ENCODE results near the gene RNF145. TPM values are rescaled to one million over a fixed set of nuclear protein-coding genes. Genes with fewer than 3 reads are reported as not detected.
A peak's percentile ranks its signal among the peaks of the same experiment; 100 is the strongest.

RNF145 gene
- total RNA-seq, 1 experiment from 2014 or later, result 13.7 TPM

DNA sequence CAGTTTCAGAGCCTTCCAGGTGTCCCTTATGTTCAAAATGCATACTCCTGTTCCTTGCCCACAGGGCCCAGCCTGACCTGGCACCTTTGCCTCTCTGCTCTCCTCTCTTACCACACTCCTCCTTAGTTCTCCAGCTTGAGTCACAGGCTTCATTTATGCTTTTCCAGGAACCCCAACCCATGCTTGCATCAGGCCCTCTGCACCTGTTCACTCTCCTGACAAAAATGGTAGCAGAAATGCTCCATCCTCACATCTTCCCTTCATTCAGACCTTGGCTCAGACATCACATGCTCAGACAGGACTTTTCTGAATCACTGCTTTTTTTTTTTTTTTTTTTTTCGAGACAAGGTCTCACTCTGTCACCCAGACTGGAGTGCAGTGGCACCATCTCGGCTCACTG is 15.1 kb upstream of the RNF145 start:
- H3K4me1 ChIP-seq (ENCODE audit: insufficient read depth, low read length), result peaks cover 6% of the 10 kb centered on the region
- TF ChIP-seq EZH2phosphoT487 (IDR thresholded peaks at IDR 0.05; ENCODE audit: borderline replicate concordance, low read length) (no peak), EZH2 (IDR thresholded peaks at IDR 0.05; ENCODE audit: low read length, unreplicated experiment) (no peak)
- TF ChIP-seq, protein P1, sequence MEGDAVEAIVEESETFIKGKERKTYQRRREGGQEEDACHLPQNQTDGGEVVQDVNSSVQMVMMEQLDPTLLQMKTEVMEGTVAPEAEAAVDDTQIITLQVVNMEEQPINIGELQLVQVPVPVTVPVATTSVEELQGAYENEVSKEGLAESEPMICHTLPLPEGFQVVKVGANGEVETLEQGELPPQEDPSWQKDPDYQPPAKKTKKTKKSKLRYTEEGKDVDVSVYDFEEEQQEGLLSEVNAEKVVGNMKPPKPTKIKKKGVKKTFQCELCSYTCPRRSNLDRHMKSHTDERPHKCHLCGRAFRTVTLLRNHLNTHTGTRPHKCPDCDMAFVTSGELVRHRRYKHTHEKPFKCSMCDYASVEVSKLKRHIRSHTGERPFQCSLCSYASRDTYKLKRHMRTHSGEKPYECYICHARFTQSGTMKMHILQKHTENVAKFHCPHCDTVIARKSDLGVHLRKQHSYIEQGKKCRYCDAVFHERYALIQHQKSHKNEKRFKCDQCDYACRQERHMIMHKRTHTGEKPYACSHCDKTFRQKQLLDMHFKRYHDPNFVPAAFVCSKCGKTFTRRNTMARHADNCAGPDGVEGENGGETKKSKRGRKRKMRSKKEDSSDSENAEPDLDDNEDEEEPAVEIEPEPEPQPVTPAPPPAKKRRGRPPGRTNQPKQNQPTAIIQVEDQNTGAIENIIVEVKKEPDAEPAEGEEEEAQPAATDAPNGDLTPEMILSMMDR (conservative IDR thresholded peaks at IDR 0.05; ENCODE audit: low read depth, low read length), result no peak
- no peaks in the 10 kb centered on the region for H4K20me1 ChIP-seq (ENCODE audit: low read length)
- intact Hi-C loops (cut with micrococcal nuclease), result no loop called here
- no peak for DNase-seq
- H3K27ac ChIP-seq (ENCODE audit: low read length), result no peak overlapping the region
- H2AFZ ChIP-seq (ENCODE audit: low read length), result no peak overlapping the region
- H3K9ac ChIP-seq (ENCODE audit: low read length), result no peak overlapping the region
- no peak overlapping the region for H3K4me3 ChIP-seq (ENCODE audit: low read length)
- ChIA-PET CTCF (no interaction called here), POLR2A (ENCODE audit: unreplicated experiment) (no interaction called here)
- no TSS peak for BruUV-seq (replicated peaks)
- H3K36me3 ChIP-seq (ENCODE audit: low read depth, low read length), result no peaks in the 10 kb centered on the region
- H3K27me3 ChIP-seq (ENCODE audit: low read length), result no peaks in the 10 kb centered on the region
- H3K79me2 ChIP-seq (ENCODE audit: low read length), result no peaks in the 10 kb centered on the region
- no peaks in the 10 kb centered on the region for H3K9me2 ChIP-seq (replicated peaks; ENCODE audit: low read length)
- H3F3A ChIP-seq (ENCODE audit: low read length, unreplicated experiment), result no peaks in the 10 kb centered on the region
- H3K4me2 ChIP-seq (ENCODE audit: low read length), result no peak overlapping the region
- ATAC-seq, result no peak
- no peaks in the 10 kb centered on the region for H3K9me3 ChIP-seq (ENCODE audit: low read length)

DNA sequence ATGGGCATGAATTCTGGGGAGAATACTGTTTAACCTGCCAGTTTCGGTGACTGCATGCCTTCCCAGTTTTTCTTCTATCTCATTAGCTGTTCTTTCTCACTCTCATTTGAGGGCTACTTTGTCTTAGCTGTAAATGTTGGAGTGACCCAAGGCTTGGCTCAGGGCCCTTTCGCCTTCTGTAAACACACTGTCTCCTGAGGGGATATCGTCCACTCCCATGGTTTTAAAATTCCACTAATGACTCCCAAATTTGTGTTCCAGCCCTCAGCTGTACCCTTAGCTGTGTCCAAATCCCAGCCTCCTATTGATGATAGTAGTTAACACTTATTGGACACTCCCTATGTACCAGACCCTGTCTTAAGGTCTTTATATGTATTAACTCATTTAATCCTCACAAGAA is 14.1 kb upstream of the RNF145 start:
- no peak for ATAC-seq
- TF ChIP-seq, protein P1 (conservative IDR thresholded peaks at IDR 0.05; ENCODE audit: low read depth, low read length), result no peak
- TF ChIP-seq EZH2phosphoT487 (IDR thresholded peaks at IDR 0.05; ENCODE audit: borderline replicate concordance, low read length), result no peak
- TF ChIP-seq EZH2 (IDR thresholded peaks at IDR 0.05; ENCODE audit: low read length, unreplicated experiment), result no peak
- peaks cover 4% of the 10 kb centered on the region for H3K4me1 ChIP-seq (ENCODE audit: insufficient read depth, low read length)
- no peaks in the 10 kb centered on the region for H3K27me3 ChIP-seq (ENCODE audit: low read length)
- ChIA-PET CTCF (no interaction called here), POLR2A (ENCODE audit: unreplicated experiment) (no interaction called here)
- H2AFZ ChIP-seq (ENCODE audit: low read length), result no peak overlapping the region
- no peaks in the 10 kb centered on the region for H3K79me2 ChIP-seq (ENCODE audit: low read length)
- no peaks in the 10 kb centered on the region for H3K9me2 ChIP-seq (replicated peaks; ENCODE audit: low read length)
- H3K4me2 ChIP-seq (ENCODE audit: low read length), result no peak overlapping the region
- H3F3A ChIP-seq (ENCODE audit: low read length, unreplicated experiment), result no peaks in the 10 kb centered on the region
- BruUV-seq (replicated peaks), result no TSS peak
- H3K9ac ChIP-seq (ENCODE audit: low read length), result no peak overlapping the region
- no peak for DNase-seq
- no peaks in the 10 kb centered on the region for H4K20me1 ChIP-seq (ENCODE audit: low read length)
- intact Hi-C loops (cut with micrococcal nuclease), result no loop called here
- no peak overlapping the region for H3K4me3 ChIP-seq (ENCODE audit: low read length)
- H3K9me3 ChIP-seq (ENCODE audit: low read length), result no peaks in the 10 kb centered on the region
- no peaks in the 10 kb centered on the region for H3K36me3 ChIP-seq (ENCODE audit: low read depth, low read length)
- H3K27ac ChIP-seq (ENCODE audit: low read length), result no peak overlapping the region

DNA sequence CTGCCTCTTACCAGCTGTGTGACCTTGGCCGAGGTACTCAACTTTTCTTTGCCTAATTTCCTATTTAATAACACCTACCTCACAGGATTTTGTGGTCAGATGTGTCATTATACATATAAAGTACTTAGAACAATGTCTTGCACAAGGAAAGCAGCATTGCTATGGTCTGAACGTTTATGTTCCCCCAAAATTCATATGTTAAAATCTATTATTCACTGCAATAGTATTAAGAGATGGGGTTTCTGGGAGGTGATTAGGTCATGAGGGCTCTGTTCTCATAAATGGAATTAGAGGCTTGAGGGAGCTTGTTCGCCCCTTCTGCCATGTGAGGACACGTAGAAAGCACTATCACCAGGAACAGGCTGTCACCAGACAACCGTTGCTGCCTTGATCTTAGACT is 10.9 kb upstream of the RNF145 start:
- no peak overlapping the region for H2AFZ ChIP-seq (ENCODE audit: low read length)
- H3K79me2 ChIP-seq (ENCODE audit: low read length), result no peaks in the 10 kb centered on the region
- TF ChIP-seq, protein P1 (conservative IDR thresholded peaks at IDR 0.05; ENCODE audit: low read depth, low read length), result no peak
- TF ChIP-seq EZH2 (IDR thresholded peaks at IDR 0.05; ENCODE audit: low read length, unreplicated experiment) (no peak), EZH2phosphoT487 (IDR thresholded peaks at IDR 0.05; ENCODE audit: borderline replicate concordance, low read length) (no peak)
- DNase-seq (peak; percentile 9), ATAC-seq (peak; percentile 42)
- intact Hi-C loops (cut with micrococcal nuclease), result no loop called here
- no peaks in the 10 kb centered on the region for H3F3A ChIP-seq (ENCODE audit: low read length, unreplicated experiment)
- no peak overlapping the region for H3K9ac ChIP-seq (ENCODE audit: low read length)
- H4K20me1 ChIP-seq (ENCODE audit: low read length), result no peaks in the 10 kb centered on the region
- BruUV-seq (replicated peaks), result no TSS peak
- no peak overlapping the region for H3K4me3 ChIP-seq (ENCODE audit: low read length)
- no peaks in the 10 kb centered on the region for H3K4me1 ChIP-seq (ENCODE audit: insufficient read depth, low read length)
- H3K4me2 ChIP-seq (ENCODE audit: low read length), result no peak overlapping the region
- H3K36me3 ChIP-seq (ENCODE audit: low read depth, low read length), result no peaks in the 10 kb centered on the region
- CTCF ChIA-PET, result no interaction called here
- POLR2A ChIA-PET (ENCODE audit: unreplicated experiment), result no interaction called here
- H3K9me3 ChIP-seq (ENCODE audit: low read length), result no peaks in the 10 kb centered on the region
- H3K27me3 ChIP-seq (ENCODE audit: low read length), result no peaks in the 10 kb centered on the region
- no peak overlapping the region for H3K27ac ChIP-seq (ENCODE audit: low read length)
- no peaks in the 10 kb centered on the region for H3K9me2 ChIP-seq (replicated peaks; ENCODE audit: low read length)

Data from PC-3 (cell line).